Right lobe of liver (tissue), 6 donors: ENCODE measurements around the gene IGDCC3. TPM values are rescaled to one million over a fixed set of nuclear protein-coding genes. Genes with fewer than 3 reads are reported as not detected.
A peak's percentile ranks its signal among the peaks of the same experiment; 100 is the strongest.

Experiments used
- ATAC-seq, 4 donors: fragments of 200-7000 bp; cut with Tn5 transposase; one replicate each; pipeline ENCODE4 v1.9.1; 2020; ENCODE audit warnings: mild to moderate bottlenecking in 4 of 4, moderate library complexity in 4 of 4
- DNase-seq, 3 donors: peaks; one replicate each; pipeline ENCODE4 v3.0.0-alpha.2; 2020
- H3K27ac ChIP-seq, 3 donors: fragments of 200-600 bp; one replicate each; pipeline ENCODE4 v1.8.0; 2022
- H3K27me3 ChIP-seq, 2 donors: fragments of 200-600 bp; one replicate each; pipeline ENCODE4 v1.8.0; 2022
- H3K36me3 ChIP-seq, 4 donors: fragments of 200-600 bp; sonication (generic) in 1 of 4; one replicate each; pipeline versions ENCODE4 v1.5.1 to v1.8.0; 2017 to 2022; ENCODE audit warnings: control low read depth in 1 of 4
- H3K4me1 ChIP-seq, 4 donors: fragments of 200-600 bp; sonication (generic) in 1 of 4; one replicate each; pipeline versions ENCODE4 v1.5.1 to v1.8.0; 2017 to 2022; ENCODE audit warnings: control low read depth in 1 of 4
- H3K4me3 ChIP-seq, 3 donors: fragments of 200-600 bp; one replicate each; pipeline ENCODE4 v1.8.0; 2022
- H3K9me3 ChIP-seq, 4 donors: fragments of 200-600 bp; sonication (generic) in 1 of 4; one replicate each; pipeline versions ENCODE4 v1.5.1 to v1.8.0; 2017 to 2022; ENCODE audit warnings: control low read depth in 1 of 4
- CTCF ChIP-seq, 4 donors: fragments of 200-600 bp in 3 of 4; fragments of 450-650 bp in 1 of 4; IDR thresholded peaks; one replicate each; pipeline versions ENCODE4 v1.5.1 to v1.8.0; 2016 to 2022; ENCODE audit warnings: antibody characterized with exemption in 4 of 4, mild to moderate bottlenecking in 2 of 4
- POLR2A ChIP-seq: fragments of 450-650 bp; IDR thresholded peaks from one replicate; pipeline ENCODE4 v1.6.1; 2017; ENCODE audit warnings: antibody characterized with exemption, mild to moderate bottlenecking
- WGBS: methylation state at CpG from one replicate; pipeline ENCODE4 v1.1.6; 2018; ENCODE audit warnings: low coverage, low lambda C conversion rate; ENCODE audit not compliant: insufficient coverage; ENCODE audit errors: missing lambda C conversion rate; 5-methylcytosine and 5-hydroxymethylcytosine counted together
- intact Hi-C, 2 donors: fragments of 100-400 bp; cut with DNase I; formaldehyde crosslinking; loops; one replicate each; pipeline versions ENCODE4 v1.11.2 to v1.14.1; 2022
- total RNA-seq, 6 experiments: library from RNA; depleted of rRNA in 2 of 6; stranded (reverse); fragments of >200 nt in 2 of 6; fragmentation: NEBNext Ultra II Directional in 3 of 6; extraction: Animal tissue kit (Norgen Biotek cat#: 25700) in 3 of 6; gene quantifications; one replicate each; pipeline versions ENCODE4 v1.1.0 to v1.2.4, GENCODE V29; 2016 to 2023
- donor health status: DM: no; HTN: yes; CAD: no.
- donor health status: DM: no; HTN: no; CAD: no.
- donor health status: DM: no; HTN: no; CAD: no.
- donor health status: DM: no; HTN: yes; CAD: no.
- donor health status: DM: no; HTN: yes; CAD: no.

IGDCC3 gene
- total RNA-seq, 6 experiments from 2014 or later, result not detected

DNA sequence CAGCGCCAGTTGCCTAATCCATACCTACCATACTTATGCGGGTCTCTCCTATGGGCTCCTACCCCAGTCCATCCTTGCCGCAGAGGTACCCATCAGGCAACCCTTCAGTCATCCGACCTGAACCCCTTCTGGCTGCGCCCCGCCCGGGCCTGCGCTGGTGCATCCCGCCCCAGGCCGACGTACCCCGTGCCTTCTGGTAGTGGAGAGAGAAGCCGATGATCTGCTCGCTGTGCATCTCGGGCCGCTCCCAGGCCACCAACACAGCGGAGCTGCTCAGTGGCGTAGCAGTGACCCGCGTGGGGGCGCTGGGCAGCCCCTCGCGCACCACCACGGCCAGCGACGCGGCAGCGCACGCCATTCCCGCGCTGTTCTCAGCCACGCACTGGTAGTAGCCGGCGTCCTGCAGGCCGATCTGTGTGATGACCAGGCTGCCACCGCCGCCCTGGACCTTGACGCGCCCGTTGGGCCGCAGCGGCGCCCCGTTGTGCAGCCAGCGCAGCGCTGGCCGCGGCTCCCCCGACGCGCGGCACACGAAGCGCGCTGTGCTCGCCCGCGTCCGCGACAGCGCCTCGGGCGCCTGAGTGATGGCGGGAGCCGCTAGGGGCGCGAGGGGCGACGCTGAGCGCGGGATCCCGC lies 17.9 kb upstream of the IGDCC3 start:
- Histone ChIP-seq H3K4me1 (no peaks in the 10 kb centered on the region), H3K27me3 (no peaks in the 10 kb centered on the region), H3K9me3 (no peaks in the 10 kb centered on the region), H3K4me3 (no peak overlapping the region), H3K27ac (no peak overlapping the region), H3K36me3 (no peaks in the 10 kb centered on the region)
- intact Hi-C loops, result no loop called here
- no peak for ATAC-seq
- TF ChIP-seq POLR2A, result no peak
- no peak for TF ChIP-seq CTCF (IDR thresholded peaks at IDR 0.05)
- 59% methylated on average over 16 of the region's 72 CpGs for WGBS
- peak in 1 of 3 donors; percentile 37 for DNase-seq

GRCh38 chr15:65394936-65395335 lies 17.1 kb upstream of the IGDCC3 start:
- ATAC-seq, result no peak
- DNase-seq, result peak in 1 of 3 donors; percentile 2
- Histone ChIP-seq H3K4me1 (no peaks in the 10 kb centered on the region), H3K4me3 (no peak overlapping the region), H3K27ac (no peak overlapping the region), H3K9me3 (no peaks in the 10 kb centered on the region), H3K27me3 (no peaks in the 10 kb centered on the region), H3K36me3 (no peaks in the 10 kb centered on the region)
- WGBS, result 50% methylated on average over 2 of the region's 9 CpGs
- TF ChIP-seq CTCF (IDR thresholded peaks at IDR 0.05), result no peak
- TF ChIP-seq POLR2A, result no peak
- intact Hi-C loops, result no loop called here

DNA sequence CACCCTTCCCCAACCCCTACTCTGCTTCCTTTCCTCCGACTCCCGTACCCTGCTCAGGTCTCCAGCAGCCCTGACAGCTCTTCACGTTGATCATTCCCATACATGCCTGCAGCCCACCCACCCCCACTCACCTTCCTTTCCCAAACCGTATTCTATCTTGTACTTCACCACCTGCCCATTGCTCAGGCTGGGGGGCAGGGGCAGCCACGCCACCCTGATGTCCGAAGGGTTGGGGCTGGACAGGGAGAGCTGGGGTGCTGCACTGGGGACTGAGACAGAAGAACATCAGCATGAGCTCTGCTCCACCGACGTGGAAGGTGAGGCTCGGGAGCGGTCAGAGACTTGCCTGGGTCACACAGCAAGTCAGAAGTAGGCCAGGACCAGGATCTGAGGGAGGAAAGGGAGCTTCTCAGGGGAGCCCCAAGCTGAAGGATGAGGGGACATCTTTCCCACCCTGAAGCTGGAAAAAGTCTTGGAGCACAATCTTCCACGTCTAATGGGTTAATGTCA lies 16.5 kb upstream of the IGDCC3 start:
- Histone ChIP-seq H3K4me1 (no peaks in the 10 kb centered on the region), H3K9me3 (no peaks in the 10 kb centered on the region), H3K4me3 (no peak overlapping the region), H3K27me3 (no peaks in the 10 kb centered on the region), H3K36me3 (no peaks in the 10 kb centered on the region), H3K27ac (no peak overlapping the region)
- intact Hi-C loops, result no loop called here
- TF ChIP-seq POLR2A (no peak), CTCF (IDR thresholded peaks at IDR 0.05) (no peak)
- DNase-seq (peak in 1 of 3 donors; percentile 11), ATAC-seq (no peak)
- 78% methylated on average over 9 of the region's 11 CpGs for WGBS

DNA sequence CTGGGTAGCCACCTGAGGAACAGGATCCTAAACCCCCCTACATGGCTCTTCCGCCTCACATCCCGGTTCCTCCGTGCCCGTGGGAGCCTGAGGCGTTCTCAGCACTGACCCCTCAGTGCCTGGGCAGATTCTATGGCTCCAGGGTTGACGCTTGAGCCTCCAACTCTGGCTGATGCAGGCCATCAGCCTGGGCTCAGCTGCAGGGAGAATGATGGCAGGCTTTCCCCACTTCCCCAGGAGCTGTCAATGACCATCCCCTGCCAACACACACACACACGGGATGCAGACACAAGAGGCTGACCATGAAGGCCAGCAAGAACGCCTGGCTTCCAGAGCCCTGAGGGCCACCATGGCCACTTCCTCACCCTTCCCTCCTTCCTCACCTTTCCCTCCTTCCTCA lies 15.8 kb upstream of the IGDCC3 start:
- no peaks in the 10 kb centered on the region for H3K4me1 ChIP-seq
- ATAC-seq, result no peak
- H3K4me3 ChIP-seq, result no peak overlapping the region
- intact Hi-C loops, result no loop called here
- H3K27ac ChIP-seq, result no peak overlapping the region
- H3K9me3 ChIP-seq, result no peaks in the 10 kb centered on the region
- no peaks in the 10 kb centered on the region for H3K36me3 ChIP-seq
- no peak for TF ChIP-seq POLR2A
- TF ChIP-seq CTCF (IDR thresholded peaks at IDR 0.05), result no peak
- peak in 1 of 3 donors; percentile 36 for DNase-seq
- no CpG with 5 or more reads among the region's 8 CpGs for WGBS
- H3K27me3 ChIP-seq, result no peaks in the 10 kb centered on the region
